ENCODE measurements around the gene XXYLT1.
"Not testable (repeated sequence)": the region's sequence is repeated elsewhere in the genome, so short reads cannot be mapped to it uniquely, and the experiment has no call there.

Gene XXYLT1

DNA sequence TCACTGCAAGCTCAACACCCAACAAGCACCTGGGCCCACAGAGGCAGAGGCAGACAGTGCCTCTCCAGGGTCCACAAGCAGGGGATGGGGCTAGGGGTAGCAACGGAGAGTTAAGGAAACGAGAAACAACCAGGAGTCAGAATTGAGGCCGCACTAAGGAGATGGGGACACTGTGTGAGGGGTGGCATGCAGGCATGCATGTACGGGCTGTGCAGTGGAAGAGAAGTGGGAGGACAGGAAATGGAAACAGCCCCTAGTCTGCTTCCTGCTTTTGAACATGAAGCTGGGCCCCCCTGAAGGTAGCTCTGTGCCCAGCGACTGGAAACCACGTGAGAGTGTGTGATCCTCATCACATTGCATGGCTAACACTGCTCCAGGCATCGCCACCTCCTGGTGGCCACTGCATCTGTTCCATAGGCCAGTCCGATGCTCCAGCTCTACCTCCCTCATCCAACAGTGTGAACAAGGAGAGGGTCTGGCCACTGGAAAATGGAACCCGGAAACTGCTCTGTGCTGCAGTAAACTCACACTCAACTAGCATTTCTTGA is 44.0 kb downstream of the XXYLT1 start:
- peaks cover 9% of the 10 kb centered on the region for H3K4me1 Mint-ChIP-seq
- H3K27ac Mint-ChIP-seq: peak overlapping the region; percentile 76
- H3K27me3 Mint-ChIP-seq: no peaks in the 10 kb centered on the region
- no peaks in the 10 kb centered on the region for H3K9me3 Mint-ChIP-seq
- no peak overlapping the region for H3K4me3 Mint-ChIP-seq
- peaks cover 5% of the 10 kb centered on the region for H3K36me3 Mint-ChIP-seq

DNA sequence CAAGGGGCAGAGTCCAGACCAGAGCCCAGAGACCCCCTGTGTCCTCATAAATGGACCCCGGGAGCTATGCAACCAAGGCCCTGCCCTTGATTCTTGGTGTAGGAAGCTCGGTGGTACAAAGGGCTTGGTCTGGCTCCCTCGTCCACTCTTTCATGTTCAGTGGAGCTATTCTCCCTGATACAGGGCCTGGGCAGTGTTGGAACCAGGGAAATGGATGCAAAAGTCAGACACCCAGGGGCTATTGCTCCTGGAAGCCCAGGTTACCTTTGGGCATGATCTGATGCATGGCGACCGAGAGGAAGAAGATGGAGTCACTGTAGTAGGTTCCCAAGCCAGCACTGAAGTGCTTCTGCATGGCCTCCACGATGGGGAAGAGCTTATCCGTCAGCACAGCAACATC is 44.5 kb downstream of the XXYLT1 start:
- Mint-ChIP-seq H3K27ac (peak overlapping the region; percentile 76), H3K36me3 (peaks cover 5% of the 10 kb centered on the region), H3K4me3 (no peak overlapping the region), H3K9me3 (no peaks in the 10 kb centered on the region), H3K4me1 (peaks cover 9% of the 10 kb centered on the region), H3K27me3 (no peaks in the 10 kb centered on the region)

DNA sequence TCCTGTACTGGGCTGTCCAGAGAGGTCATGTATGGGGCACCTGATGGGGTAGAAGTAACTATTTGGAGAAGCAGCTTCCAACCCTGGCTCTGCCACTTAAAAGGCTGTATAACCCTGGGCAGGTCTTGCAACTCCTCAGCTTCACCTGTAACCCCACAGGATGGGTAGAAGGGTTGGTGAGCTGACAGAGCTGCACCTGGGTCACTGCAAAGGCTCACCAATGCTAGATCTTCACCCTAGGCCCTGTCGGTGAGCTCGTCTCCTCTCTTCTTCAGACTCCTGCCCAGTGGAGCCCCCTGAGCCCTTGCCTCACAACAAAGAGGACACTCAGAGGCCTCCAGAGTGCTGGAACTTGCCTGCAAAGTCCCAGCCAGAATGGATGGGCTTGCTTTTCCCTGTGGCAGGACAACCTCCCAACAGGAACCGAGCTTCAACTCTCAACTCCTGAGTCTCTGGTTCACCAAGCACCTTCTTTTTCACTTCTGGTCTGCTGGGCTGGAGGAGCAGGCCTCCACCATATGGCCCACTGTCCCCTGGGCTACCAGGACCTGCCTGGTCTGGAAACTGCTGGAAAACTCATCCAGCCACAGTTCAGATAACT is 45.9 kb downstream of the XXYLT1 start:
- H3K27me3 Mint-ChIP-seq: no peaks in the 10 kb centered on the region
- H3K9me3 Mint-ChIP-seq: no peaks in the 10 kb centered on the region

DNA sequence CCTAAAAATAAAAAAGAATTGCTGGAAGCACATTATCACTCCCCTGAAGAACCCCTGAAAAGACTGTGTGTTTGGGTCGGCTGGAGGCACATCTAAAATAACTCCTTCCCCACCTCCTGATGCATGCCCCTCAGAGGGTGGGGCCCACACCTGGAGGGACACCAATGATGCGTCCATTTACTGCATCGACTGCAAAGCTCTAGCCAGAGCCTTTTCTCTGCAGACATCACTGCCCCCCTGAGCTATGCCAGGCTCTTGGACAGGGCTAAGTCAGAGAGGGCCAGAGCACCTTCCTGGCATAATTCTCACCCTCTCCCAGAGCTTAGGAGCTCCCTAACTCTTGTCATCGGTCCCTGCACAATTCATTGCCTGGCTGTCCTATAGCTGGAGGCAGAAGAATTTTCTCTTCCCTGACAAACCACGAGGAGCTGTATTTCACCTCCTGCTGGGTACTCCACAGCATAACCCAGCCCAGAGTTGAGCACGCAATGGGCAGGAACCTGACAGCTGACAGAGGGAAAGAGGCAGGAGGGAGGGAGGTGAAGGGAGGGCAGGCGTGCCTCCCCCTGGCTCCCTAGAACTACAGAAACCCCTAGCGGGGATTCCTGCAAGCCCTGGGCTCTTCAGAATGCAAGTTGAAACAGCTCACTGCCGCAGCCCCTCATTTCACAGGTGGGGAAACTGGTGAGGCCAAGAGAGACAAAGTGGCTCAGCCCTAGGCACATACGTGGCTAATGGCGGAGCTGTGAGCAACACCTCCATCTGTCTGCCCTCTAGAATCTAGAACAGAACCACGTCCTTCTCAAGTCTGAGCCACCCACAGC is 46.6 kb downstream of the XXYLT1 start:
- H3K9me3 Mint-ChIP-seq: no peaks in the 10 kb centered on the region
- peaks cover 9% of the 10 kb centered on the region for H3K4me1 Mint-ChIP-seq
- no peak overlapping the region for H3K4me3 Mint-ChIP-seq
- H3K27ac Mint-ChIP-seq: no peak overlapping the region
- H3K27me3 Mint-ChIP-seq: no peaks in the 10 kb centered on the region
- peaks cover 15% of the 10 kb centered on the region for H3K36me3 Mint-ChIP-seq

More for the DNA sequence above, 45.9 kb downstream of the XXYLT1 start:
- no peak overlapping the region for H3K27ac Mint-ChIP-seq
- peaks cover 15% of the 10 kb centered on the region for H3K36me3 Mint-ChIP-seq
- H3K4me1 Mint-ChIP-seq: peaks cover 9% of the 10 kb centered on the region
- no peak overlapping the region for H3K4me3 Mint-ChIP-seq

DNA sequence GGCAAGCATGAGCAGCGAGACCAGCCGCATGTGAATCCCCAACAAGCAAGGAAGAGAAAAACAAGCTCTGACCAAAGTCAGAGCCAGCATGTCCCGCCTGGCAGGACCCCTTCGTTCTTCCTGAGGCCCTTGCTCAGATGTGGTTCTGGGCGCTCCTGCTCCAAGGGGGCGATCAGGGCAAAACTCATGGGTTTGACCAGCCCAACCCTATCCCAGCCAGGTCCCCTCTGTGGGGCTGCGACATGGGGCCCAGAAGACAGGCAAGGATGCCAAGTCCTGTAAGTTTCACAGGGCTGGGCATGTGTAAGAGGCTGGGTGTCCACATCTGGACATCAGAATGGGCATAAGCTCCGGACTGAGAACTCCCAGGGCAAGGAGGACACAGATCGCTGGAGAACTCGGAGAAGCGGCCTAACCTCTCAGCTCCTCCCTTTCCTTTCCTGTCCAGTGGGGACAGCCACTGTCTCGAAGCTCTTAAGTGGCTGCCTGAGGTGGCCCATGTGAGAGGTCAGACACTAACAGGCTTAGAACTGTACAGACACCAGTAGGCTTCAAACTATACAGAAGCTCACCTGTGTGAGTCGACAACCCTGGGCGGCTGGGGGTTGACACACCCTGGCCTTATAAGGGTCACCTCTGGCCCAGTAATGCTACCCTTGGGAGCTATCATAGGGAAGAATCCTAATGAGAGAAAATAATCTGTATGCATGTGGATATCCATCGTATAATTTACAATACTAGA is 48.9 kb downstream of the XXYLT1 start:
- H3K27me3 Mint-ChIP-seq: no peaks in the 10 kb centered on the region
- no peak overlapping the region for H3K4me3 Mint-ChIP-seq
- peaks cover 19% of the 10 kb centered on the region for H3K36me3 Mint-ChIP-seq
- no peak overlapping the region for H3K27ac Mint-ChIP-seq
- no peaks in the 10 kb centered on the region for H3K4me1 Mint-ChIP-seq
- no peaks in the 10 kb centered on the region for H3K9me3 Mint-ChIP-seq

DNA sequence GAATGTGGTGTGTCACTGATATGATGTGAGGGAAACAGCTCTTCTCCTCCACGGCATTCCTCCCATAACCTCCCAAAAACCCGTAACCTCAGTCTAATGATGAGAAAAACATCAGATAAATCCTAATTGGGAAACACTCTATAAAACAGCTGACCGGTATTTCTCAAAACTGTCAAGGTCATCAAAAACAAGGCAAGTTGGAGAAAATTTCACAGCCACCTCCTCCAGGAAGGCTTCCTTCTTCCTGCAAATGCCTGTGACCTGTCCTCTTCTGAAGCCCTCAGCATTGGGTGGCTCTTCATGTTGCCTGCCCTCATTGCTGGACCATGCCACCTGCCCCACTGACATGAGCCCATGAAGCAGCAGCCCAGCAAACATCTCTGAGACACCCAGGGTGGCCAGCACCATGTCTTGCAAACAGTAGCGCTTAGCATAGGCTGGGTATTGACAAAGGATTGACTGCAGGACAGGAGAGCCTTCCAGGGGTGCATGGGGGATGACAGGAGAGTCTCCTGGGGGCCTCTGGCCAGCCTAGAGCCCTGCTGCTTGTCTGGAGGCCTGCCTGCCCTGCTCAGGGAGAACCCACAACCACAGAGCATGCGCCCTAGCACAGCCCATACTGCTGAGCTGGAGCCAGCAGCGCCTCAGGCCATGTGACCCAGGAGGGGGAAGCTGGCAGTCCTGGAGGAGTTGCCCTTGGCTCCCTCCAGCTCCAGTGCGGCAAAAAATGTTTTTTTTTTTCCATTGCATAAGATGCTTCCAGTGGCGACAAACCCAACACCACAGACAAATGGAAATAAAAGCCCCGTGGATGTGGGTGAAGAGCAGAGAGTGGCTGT is 49.7 kb downstream of the XXYLT1 start:
- H3K9me3 Mint-ChIP-seq: no peaks in the 10 kb centered on the region
- no peak overlapping the region for H3K4me3 Mint-ChIP-seq
- H3K27me3 Mint-ChIP-seq: no peaks in the 10 kb centered on the region
- no peaks in the 10 kb centered on the region for H3K4me1 Mint-ChIP-seq
- peaks cover 19% of the 10 kb centered on the region for H3K36me3 Mint-ChIP-seq
- no peak overlapping the region for H3K27ac Mint-ChIP-seq

DNA sequence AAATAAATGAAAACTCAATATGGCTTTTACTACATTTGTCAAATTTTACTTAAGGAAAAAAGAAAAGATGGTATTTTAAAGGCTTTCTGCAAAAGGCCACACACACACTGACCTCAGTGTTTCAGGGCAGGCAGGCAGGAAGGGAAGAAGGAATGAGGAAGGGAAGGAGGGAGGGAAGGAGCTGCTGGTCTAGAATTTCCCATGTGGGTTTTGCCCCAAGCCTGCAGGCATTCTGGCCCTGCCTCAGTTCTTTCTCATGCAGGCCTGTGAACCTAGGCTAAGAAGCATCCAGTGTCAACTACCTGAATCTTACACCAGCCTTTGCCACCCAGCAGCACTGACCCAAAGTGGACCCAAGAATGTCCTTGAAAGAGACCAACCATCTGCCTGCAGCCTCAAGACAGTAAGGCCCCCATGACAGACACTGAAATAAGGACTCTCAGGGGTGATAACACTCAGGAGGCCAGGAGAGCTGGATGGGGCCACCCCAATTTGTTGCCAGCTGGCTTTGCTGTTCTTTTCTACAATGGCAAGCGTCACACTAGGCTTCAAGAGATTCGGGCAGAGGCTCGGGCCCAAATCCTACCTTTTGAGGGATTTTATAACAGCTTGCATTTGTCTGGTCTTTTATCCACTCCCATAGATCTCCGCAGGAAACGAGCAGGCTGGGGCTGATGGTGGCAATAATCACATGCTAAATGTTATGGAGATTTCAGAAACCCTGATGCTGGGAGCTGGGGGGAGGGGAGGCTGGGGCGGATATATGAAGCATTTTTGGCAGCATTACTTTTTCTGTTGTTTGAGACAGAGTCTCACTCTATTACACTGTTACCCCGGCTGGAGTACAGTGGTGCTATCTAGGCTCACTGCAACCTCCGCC is 51.4 kb downstream of the XXYLT1 start:
- Mint-ChIP-seq H3K9me3 (no peaks in the 10 kb centered on the region), H3K4me3 (no peak overlapping the region), H3K27ac (no peak overlapping the region), H3K4me1 (no peaks in the 10 kb centered on the region), H3K27me3 (no peaks in the 10 kb centered on the region), H3K36me3 (peaks cover 14% of the 10 kb centered on the region)

DNA sequence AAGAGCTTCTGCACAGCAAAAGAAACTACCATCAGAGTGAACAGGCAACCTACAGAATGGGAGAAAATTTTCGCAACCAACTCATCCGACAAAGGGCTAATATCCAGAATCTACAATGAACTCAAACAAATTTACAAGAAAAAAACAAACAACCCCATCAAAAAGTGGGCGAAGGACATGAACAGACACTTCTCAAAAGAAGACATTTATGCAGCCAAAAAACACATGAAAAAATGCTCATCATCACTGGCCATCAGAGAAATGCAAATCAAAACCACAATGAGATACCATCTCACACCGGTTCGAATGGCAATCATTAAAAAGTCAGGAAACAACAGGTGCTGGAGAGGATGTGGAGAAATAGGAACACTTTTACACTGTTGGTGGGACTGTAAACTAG is 52.6 kb downstream of the XXYLT1 start:
- H3K9me3 Mint-ChIP-seq, H3K4me3 Mint-ChIP-seq, H3K27me3 Mint-ChIP-seq, H3K27ac Mint-ChIP-seq, H3K4me1 Mint-ChIP-seq: not testable (repeated sequence)
- peaks cover 14% of the 10 kb centered on the region for H3K36me3 Mint-ChIP-seq

DNA sequence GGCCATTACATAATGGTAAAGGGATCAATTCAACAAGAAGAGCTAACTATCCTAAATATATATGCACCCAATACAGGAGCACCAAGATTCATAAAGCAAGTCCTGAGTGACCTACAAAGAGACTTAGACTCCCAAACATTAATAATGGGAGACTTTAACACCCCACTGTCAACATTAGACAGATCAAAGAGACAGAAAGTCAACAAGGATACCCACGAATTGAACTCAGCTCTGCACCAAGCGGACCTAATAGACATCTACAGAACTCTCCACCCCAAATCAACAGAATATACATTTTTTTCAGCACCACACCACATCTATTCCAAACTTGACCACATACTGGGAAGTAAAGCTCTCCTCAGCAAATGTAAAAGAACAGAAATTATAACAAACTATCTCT is 55.4 kb downstream of the XXYLT1 start:
- not testable (repeated sequence) for H3K9me3 Mint-ChIP-seq, H3K27me3 Mint-ChIP-seq, H3K4me3 Mint-ChIP-seq, H3K4me1 Mint-ChIP-seq, H3K36me3 Mint-ChIP-seq, H3K27ac Mint-ChIP-seq

DNA sequence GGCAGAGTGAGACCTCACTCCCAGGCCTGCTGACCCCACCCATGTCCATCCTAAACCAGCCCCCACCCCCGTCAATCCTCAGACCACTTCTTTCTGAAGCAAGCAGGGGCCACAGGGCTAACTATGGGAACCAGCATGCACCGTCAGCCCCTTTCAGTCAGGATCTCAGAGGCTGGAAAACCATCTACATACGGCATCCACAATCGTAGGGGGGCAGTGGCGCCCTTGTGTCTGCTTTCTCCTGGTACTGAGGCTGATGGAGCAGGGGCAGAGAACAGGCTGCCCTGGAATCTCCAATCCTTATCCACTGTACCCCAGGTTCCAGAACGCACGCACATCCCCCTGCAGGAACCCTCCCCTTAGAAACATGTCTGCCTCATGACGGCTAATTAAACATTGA is 56.6 kb downstream of the XXYLT1 start:
- no peaks in the 10 kb centered on the region for H3K27me3 Mint-ChIP-seq
- no peak overlapping the region for H3K4me3 Mint-ChIP-seq
- H3K27ac Mint-ChIP-seq: no peak overlapping the region
- H3K36me3 Mint-ChIP-seq: peaks cover 7% of the 10 kb centered on the region
- peaks cover 5% of the 10 kb centered on the region for H3K4me1 Mint-ChIP-seq
- no peaks in the 10 kb centered on the region for H3K9me3 Mint-ChIP-seq

DNA sequence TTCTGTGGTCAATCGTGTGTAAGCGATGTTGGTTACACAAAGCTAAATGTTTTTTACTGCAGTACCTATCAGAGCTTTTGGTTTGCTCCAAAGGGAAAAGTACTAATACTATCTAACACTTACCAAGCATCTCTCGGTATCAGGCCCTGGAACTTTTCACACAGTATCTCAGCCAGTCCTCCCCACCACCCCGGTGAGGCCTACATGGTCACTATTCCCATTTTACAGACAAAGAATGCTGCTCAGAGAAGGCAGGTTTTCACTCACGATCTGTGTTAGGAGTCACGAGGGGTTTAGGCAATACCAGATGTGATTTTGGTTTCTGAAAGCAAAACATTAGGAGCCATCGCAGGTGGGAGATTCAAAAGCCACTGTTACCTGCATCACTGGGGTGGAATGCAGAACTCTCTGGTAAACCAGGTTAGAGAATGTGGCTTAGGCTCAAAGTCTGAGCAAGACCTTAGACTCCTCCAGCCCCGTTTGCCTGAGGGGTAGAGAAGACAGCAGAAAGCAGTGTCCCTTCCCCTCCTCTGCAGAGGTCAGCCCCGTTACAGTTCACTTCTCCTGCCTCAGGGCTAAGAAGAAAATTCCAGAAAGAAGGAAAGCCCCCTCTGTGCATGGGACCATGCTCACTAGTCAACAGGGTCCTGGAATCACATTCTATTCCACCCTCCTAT is 57.2 kb downstream of the XXYLT1 start:
- Mint-ChIP-seq H3K4me3 (no peak overlapping the region), H3K36me3 (peaks cover 3% of the 10 kb centered on the region)

DNA sequence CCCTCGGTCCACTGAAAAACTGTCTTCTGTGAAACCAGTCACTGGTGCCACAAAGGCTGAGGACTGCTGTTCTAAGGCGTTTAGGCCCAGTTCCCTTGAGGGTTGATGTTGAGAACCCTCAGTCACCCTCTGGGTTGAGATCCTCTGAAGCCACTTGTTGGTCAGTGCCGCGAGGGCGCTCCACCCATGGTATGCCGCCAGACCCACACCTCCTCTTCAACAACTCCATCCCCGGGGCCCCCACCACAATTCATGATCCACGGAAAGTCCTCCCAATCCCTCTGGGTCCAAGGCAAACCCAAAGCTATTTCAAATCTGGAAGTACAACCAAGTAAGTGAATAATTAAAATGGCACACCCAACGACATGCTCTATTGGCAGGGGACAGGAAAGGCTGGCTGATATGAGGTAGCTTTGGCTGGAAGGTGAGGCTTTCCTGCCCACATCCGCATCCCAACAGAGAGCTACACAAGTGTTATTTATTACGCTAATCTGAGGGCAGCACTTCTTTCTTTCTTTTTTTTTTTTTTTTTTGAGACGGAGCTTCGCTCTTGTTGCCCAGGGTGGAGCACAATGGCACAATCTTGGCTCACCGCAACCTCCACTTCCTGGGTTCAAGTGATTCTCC is 58.1 kb downstream of the XXYLT1 start:
- no peak overlapping the region for H3K27ac Mint-ChIP-seq
- H3K36me3 Mint-ChIP-seq: peaks cover 3% of the 10 kb centered on the region
- H3K9me3 Mint-ChIP-seq: no peaks in the 10 kb centered on the region
- no peaks in the 10 kb centered on the region for H3K27me3 Mint-ChIP-seq
- no peak overlapping the region for H3K4me3 Mint-ChIP-seq
- H3K4me1 Mint-ChIP-seq: peaks cover 8% of the 10 kb centered on the region

More for the DNA sequence above, 57.2 kb downstream of the XXYLT1 start:
- Mint-ChIP-seq H3K27me3 (no peaks in the 10 kb centered on the region), H3K9me3 (no peaks in the 10 kb centered on the region), H3K27ac (no peak overlapping the region), H3K4me1 (peaks cover 5% of the 10 kb centered on the region)

DNA sequence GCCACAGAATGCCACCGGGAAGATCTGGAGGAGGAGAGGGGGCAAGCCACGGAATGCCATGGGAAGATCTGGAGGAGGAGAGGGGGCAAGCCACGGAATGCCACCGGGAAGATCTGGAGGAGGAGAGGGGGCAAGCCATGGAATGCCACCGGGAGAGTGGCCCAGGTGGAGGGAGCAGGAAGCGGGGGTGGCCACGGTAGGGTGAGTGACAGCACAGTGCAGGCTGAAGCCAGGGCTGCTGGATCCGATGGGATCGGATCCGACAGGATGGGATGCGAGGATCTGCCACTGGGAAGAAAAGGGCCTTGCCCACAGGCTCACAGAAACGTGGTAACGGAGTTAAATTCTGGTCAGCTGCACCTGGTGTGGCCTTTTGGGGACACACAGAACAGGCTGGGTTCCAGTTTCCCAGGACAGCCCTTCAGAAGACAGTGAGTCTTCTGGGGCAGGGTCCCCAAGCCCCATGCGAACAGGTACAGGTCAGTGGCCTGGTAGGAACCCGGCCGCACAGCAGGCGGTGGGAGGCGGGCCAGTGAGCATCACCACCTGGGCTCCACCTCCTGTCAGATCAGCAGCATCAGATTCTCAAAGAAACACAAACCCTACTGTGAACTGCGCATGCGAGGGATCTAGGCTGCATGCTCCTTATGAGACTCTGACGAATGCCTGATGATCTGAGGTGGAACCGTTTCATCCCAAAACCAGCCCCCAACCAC is 58.8 kb downstream of the XXYLT1 start:
- Mint-ChIP-seq H3K9me3 (no peaks in the 10 kb centered on the region), H3K4me3 (no peak overlapping the region), H3K36me3 (peaks cover 3% of the 10 kb centered on the region), H3K4me1 (peaks cover 8% of the 10 kb centered on the region), H3K27ac (no peak overlapping the region), H3K27me3 (no peaks in the 10 kb centered on the region)

Measured in activated naive CD4-positive, alpha-beta T cell treated with anti-CD3 and anti-CD28 coated beads, Interleukin-2, amount 50 U/mL, for 24 hours (primary cell).